GM19240 (cell line): ENCODE data around the gene RETREG1.
"Not testable (repeated sequence)": the region's sequence is repeated elsewhere in the genome, so short reads cannot be mapped to it uniquely, and the experiment has no call there.

Experiments
- DNase-seq: peaks from one replicate; pipeline ENCODE4 v3.0.0; 2011; ENCODE audit warnings: low spot score; ENCODE audit not compliant: insufficient read length

RETREG1 gene

DNA sequence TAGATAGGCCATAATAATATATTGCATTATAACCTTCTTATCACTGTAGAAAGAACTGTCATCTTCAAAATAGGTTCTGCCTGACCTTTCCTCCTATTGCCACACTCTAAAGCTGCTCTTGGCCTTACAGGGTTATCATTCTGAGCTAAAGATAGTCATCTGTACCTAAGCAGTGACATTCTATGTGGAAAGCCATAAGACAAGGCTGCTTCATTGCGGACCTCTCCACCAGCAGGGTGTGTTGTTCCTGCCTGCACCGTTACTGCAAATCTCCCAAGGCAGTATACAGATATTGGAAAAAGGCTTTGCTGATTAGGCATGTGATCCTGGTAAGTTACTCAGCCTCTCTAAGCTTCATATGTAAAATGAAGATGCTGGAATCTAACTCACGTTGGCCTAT, 159.3 kb downstream of the RETREG1 start:
- DNase-seq: no peak

DNA sequence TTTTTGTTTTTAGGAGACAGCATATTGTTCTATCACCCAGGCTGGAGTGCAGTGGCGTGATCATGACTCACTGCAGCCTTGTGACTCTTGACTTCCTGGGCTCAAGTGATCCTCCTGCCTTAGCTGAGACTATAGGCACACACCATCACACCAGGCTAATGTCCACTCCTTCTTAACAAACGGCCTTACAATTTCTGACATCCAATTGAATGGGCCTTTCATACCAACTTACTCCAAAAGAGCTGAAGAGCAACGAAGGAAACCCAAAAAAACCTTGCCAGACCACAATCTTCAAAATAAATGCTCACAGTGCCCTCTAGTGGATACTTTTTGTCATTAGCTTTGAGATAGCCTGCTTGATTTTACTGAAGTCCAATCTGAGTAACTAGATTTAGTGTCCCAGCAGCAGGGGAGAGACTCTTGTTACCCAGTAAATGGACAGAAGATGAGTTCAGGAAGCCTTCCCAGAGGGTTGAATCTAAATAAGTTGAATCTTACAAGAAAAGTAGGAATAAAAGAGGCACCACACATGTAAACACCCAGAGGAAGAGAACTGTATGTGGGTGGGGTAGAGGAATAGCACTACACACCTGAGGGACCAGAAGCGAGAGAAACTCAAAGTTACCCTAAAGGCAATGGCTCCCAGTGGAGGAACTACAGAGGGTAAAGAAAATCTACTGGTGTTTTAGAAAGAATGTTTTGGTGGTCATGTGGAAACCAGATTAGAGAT, 160.5 kb downstream of the RETREG1 start:
- no peak for DNase-seq

GRCh38 chr5:16455668-16456067, 161.1 kb downstream of the RETREG1 start:
- DNase-seq: no peak

DNA sequence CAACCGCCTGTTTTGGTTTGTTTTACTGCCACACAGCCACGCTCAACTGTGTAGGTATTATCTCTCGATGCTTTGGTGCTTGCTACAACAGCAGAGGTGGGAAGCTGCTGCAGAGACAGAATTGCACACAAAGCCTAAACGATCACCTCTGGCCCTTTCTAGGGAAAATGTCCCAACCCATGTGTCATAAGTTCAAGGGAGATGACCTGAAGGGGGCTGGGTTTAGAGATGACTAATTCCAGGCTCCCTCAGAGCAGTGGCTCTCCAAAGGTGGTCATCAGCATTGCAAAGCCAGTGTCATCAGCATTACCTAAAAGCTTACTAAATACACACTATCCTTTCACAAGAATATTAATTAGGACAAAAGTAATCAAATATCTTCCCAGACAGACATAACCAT, 162.1 kb downstream of the RETREG1 start:
- no peak for DNase-seq

- DNase-seq: no peak
Observed at GRCh38 chr5:16453609-16454008, 163.2 kb downstream of the RETREG1 start.

GRCh38 chr5:16450163-16450562, 166.6 kb downstream of the RETREG1 start:
- DNase-seq: no peak

- no peak for DNase-seq
Observed at GRCh38 chr5:16446993-16447392, 169.8 kb downstream of the RETREG1 start.

GRCh38 chr5:16437977-16438376, 178.8 kb downstream of the RETREG1 start:
- DNase-seq: no peak

GRCh38 chr5:16436065-16436682, 180.6 kb downstream of the RETREG1 start:
- DNase-seq: not testable (repeated sequence)

DNA sequence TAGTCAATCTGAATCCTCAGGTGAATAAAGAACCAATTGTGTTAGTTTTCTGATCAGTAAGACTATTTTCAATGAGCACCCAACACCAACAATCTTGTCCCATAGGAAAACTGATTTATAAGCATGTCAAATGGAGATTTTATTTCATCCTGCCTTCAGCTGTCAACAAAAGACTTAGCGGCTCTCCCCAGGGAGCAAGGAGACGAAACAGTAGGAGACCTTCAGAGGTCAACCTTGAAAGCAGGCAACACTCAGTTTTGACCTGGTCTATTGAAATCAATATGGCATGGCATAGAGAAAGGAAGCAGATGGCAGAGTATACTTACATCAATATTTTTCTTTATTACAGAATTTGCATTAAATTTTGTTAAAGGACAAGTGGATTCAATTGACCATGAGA, 185.3 kb downstream of the RETREG1 start:
- DNase-seq: no peak

GRCh38 chr5:16430349-16431089, 186.3 kb downstream of the RETREG1 start:
- no peak for DNase-seq

DNA sequence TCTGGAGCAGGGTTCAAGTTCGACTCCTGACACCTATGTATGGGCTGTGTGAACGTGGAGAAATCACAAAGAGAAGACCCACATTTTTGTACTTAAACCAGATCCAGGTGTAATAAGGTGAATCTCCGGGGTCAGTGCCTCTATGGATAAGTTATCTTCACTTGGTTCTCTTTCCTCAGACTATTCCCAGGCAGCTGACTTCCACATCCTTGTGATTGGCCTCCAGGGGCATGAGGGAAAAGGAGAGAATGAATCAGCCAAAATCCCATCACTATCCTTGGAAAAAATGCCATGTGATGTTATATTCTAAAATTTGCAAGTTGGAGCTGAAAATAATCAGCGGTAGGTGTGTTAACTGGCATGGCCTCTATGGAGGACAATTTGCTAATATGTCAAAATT, 188.4 kb downstream of the RETREG1 start:
- DNase-seq: no peak

DNA sequence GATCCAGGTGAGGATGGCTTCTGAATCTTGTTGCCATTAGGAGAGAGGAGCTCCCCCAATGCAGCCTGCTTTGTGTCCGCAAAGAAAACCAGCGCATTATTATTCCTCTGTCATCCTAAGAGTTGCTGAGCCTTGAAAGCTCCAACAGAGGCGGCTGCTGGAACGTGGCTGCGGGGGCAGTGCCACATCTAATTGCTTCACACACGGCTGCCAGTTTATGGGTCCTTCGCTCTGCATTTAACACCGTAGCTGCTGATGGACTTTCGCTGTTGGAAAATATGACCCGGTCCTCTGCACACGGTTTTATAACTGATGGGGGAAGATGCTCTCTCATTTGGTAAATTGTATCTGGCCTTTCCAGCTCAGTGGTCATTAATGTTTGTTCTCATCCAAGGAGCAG, 189.2 kb downstream of the RETREG1 start:
- DNase-seq: no peak
